Measurements from ENCODE around the gene CARMIL1. TPM values are rescaled to one million over a fixed set of nuclear protein-coding genes. Genes with fewer than 3 reads are reported as not detected.

CARMIL1 gene
- polyA plus RNA-seq, 1 of the 3 experiments (the other 2 are of a cell fraction), result 1.7 TPM

DNA sequence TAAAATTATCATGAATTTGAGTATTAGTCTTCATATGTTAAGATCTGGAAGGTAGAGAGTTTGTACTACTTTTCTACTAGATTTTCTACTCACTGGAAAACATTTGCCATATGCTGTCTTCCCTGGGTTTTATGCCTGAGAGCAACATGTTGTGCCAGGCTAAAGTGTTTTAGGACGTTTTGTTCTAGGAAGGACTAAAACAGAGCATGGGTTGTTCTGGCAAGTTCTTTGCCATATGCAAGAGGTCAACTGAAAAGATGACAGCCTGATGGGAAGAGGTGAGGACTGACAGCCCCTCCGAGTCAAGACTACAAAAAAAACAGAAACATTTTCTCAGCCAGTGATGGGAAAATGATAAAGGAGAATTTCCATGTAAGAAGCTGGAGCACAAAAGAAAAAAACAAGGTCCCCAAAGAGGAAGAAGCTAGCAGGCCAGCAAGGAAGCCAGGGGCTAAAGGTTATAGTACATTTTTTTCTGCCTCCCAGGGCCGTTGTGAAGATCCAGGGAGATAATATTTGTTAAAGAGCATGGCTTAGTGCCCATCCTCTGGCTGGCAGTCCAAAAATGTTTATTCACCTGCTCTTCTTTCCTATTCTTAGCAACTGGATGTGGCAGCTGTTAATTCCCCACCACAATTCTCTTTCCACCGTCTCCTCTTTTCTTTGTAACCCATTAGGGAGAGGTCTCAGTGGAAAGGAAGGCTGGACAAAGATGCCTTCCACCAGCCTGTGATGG, 380.6 kb downstream of the CARMIL1 start:
- Histone ChIP-seq H3K4me3 (ENCODE audit: low read depth in 2 of 2, low read length in 1 of 2) (no peak overlapping the region), H3K36me3 (replicated peaks in 1 of 2; ENCODE audit: control insufficient read depth in 1 of 2, insufficient read depth in 2 of 2, low read length in 1 of 2) (no peaks in the 10 kb centered on the region), H3K4me2 (no peak overlapping the region), H2AFZ (ENCODE audit: low read depth) (no peak overlapping the region), H3K79me2 (ENCODE audit: insufficient read depth) (no peaks in the 10 kb centered on the region), H3K9me3 (no peaks in the 10 kb centered on the region), H3K27ac (ENCODE audit: low read depth in 2 of 2, low read length in 1 of 2) (no peak overlapping the region), H3K4me1 (ENCODE audit: control insufficient read depth in 1 of 2, insufficient read depth in 2 of 2, low read depth in 1 of 2, low read length in 1 of 2) (no peaks in the 10 kb centered on the region; a peak in 1 of 4 replicates), H3K9me2 (no peaks in the 10 kb centered on the region), H3F3A (replicated peaks; ENCODE audit: insufficient read depth) (no peaks in the 10 kb centered on the region), H3K27me3 (ENCODE audit: insufficient read depth) (no peaks in the 10 kb centered on the region; the same call in 1 of the 2 replicates), H4K20me1 (ENCODE audit: insufficient read depth) (no peaks in the 10 kb centered on the region), H3K9ac (no peak overlapping the region)
- CTCF ChIA-PET, result no interaction called here
- WGBS (ENCODE audit: low lambda C conversion rate), result 10% methylated on average over 4 of the region's 4 CpGs
- DNase-seq, result no peak
- TF ChIP-seq SMC3 (IDR thresholded peaks at IDR 0.05; ENCODE audit: low read depth, low read length) (no peak), ELF1 (IDR thresholded peaks at IDR 0.05) (no peak), GATA2 (CRISPR knock-in tag; IDR thresholded peaks at IDR 0.05) (no peak), MEF2A (IDR thresholded peaks at IDR 0.05; ENCODE audit: borderline replicate concordance, low read depth) (no peak), RCOR1 (IDR thresholded peaks at IDR 0.05; ENCODE audit: low read length) (no peak), POLR2AphosphoS5 (IDR thresholded peaks at IDR 0.05; ENCODE audit: low read depth, low read length) (no peak), EP300 (IDR thresholded peaks at IDR 0.05; ENCODE audit: borderline replicate concordance in 1 of 2, low read depth in 1 of 2, low read length in 1 of 2) (no peak), NFIC (IDR thresholded peaks at IDR 0.05; ENCODE audit: borderline replicate concordance) (no peak)
- POLR2A ChIA-PET, result no interaction called here

DNA sequence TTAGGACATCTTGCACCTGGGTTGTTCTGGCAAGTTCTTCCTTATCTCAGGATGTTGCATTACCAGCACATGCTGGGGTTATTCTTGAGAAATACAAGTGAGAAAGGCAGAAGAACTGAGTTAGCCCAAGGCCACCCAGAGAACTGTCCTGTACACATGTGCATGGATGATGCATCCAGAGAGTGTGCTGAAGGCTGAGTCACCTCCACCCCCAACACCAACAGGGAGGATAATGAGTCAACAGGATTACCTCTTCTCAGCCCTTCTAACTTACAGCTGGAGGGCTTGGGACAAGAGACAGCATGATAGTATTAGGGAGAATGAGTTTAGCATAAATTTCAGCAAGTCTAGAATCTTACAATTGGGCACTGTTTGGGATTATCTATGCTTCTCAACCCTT, 381.3 kb downstream of the CARMIL1 start:
- no peak overlapping the region for H2AFZ ChIP-seq (ENCODE audit: low read depth)
- no peaks in the 10 kb centered on the region; a peak in 1 of 4 replicates for H3K4me1 ChIP-seq (ENCODE audit: control insufficient read depth in 1 of 2, insufficient read depth in 2 of 2, low read depth in 1 of 2, low read length in 1 of 2)
- CTCF ChIA-PET, result no interaction called here
- DNase-seq, result no peak
- no peak overlapping the region for H3K27ac ChIP-seq (ENCODE audit: low read depth in 2 of 2, low read length in 1 of 2)
- H3K9ac ChIP-seq, result no peak overlapping the region
- H3K4me3 ChIP-seq (ENCODE audit: low read depth in 2 of 2, low read length in 1 of 2), result no peak overlapping the region
- TF ChIP-seq FOSL2 (IDR thresholded peaks at IDR 0.05; ENCODE audit: borderline replicate concordance, low read depth) (peak; percentile 47; the same call in 1 of the 2 replicates), GATA2 (CRISPR knock-in tag; IDR thresholded peaks at IDR 0.05) (no peak), JUND (IDR thresholded peaks at IDR 0.05) (0 out of 2 replicates have a peak, but pooled peaks have one; percentile 10)
- H3K79me2 ChIP-seq (ENCODE audit: insufficient read depth), result no peaks in the 10 kb centered on the region
- H3K9me3 ChIP-seq, result no peaks in the 10 kb centered on the region
- H4K20me1 ChIP-seq (ENCODE audit: insufficient read depth), result no peaks in the 10 kb centered on the region
- POLR2A ChIA-PET, result no interaction called here
- no peaks in the 10 kb centered on the region for H3K36me3 ChIP-seq (replicated peaks in 1 of 2; ENCODE audit: control insufficient read depth in 1 of 2, insufficient read depth in 2 of 2, low read length in 1 of 2)
- no peaks in the 10 kb centered on the region for H3K9me2 ChIP-seq
- H3K4me2 ChIP-seq, result no peak overlapping the region
- no peaks in the 10 kb centered on the region; the same call in 1 of the 2 replicates for H3K27me3 ChIP-seq (ENCODE audit: insufficient read depth)
- H3F3A ChIP-seq (replicated peaks; ENCODE audit: insufficient read depth), result no peaks in the 10 kb centered on the region

DNA sequence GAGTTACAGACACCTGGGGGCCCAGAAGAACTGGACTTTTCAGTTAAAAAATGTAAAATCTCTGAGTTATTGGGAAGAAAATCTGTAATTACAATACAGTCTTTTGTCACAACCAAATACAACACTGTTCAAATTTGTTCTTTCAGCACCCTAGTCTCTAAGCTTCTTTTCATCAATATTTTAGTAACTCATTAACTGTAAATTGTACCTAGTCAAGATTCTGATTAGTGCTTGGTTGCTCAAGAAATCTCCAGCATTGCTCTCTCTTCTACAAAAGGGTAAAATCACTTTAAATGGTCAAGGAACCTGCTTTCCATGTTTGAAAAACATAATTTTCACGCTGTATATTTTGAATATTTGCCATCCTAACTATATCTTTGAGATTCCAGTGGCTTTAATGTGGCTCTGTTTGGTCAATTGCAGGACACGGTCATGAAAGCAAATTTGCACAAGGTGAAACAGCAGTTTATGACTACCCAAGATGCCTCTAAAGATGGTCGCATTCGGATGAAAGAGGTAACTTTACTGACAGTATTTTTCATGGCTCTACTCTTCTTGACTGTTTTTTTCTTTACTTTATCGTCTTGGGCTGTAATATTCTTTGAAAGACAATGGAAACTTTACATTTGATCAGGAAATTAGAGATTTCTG, 382.1 kb downstream of the CARMIL1 start:
- WGBS (ENCODE audit: low lambda C conversion rate), result 47% methylated on average over 5 of the region's 5 CpGs
- Histone ChIP-seq H3K27me3 (ENCODE audit: insufficient read depth) (no peaks in the 10 kb centered on the region; the same call in 1 of the 2 replicates), H2AFZ (ENCODE audit: low read depth) (no peak overlapping the region), H3K4me3 (ENCODE audit: low read depth in 2 of 2, low read length in 1 of 2) (no peak overlapping the region), H3K4me2 (no peak overlapping the region), H3K36me3 (replicated peaks in 1 of 2; ENCODE audit: control insufficient read depth in 1 of 2, insufficient read depth in 2 of 2, low read length in 1 of 2) (no peaks in the 10 kb centered on the region), H3K9ac (no peak overlapping the region), H4K20me1 (ENCODE audit: insufficient read depth) (no peaks in the 10 kb centered on the region), H3K9me2 (no peaks in the 10 kb centered on the region), H3K79me2 (ENCODE audit: insufficient read depth) (no peaks in the 10 kb centered on the region), H3K4me1 (ENCODE audit: control insufficient read depth in 1 of 2, insufficient read depth in 2 of 2, low read depth in 1 of 2, low read length in 1 of 2) (no peaks in the 10 kb centered on the region), H3F3A (replicated peaks; ENCODE audit: insufficient read depth) (no peaks in the 10 kb centered on the region), H3K27ac (ENCODE audit: low read depth in 2 of 2, low read length in 1 of 2) (no peak overlapping the region), H3K9me3 (no peaks in the 10 kb centered on the region)
- ChIA-PET CTCF (no interaction called here), POLR2A (no interaction called here)
- no peak for DNase-seq
- no peak for TF ChIP-seq RAD21 (IDR thresholded peaks at IDR 0.05; ENCODE audit: low read length)
- TF ChIP-seq, protein P1, sequence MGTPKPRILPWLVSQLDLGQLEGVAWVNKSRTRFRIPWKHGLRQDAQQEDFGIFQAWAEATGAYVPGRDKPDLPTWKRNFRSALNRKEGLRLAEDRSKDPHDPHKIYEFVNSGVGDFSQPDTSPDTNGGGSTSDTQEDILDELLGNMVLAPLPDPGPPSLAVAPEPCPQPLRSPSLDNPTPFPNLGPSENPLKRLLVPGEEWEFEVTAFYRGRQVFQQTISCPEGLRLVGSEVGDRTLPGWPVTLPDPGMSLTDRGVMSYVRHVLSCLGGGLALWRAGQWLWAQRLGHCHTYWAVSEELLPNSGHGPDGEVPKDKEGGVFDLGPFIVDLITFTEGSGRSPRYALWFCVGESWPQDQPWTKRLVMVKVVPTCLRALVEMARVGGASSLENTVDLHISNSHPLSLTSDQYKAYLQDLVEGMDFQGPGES (IDR thresholded peaks at IDR 0.05; ENCODE audit: low read depth, low read length), result no peak
- no peak for TF ChIP-seq TEAD4 (IDR thresholded peaks at IDR 0.05; ENCODE audit: borderline replicate concordance, insufficient read depth)
- TF ChIP-seq, protein P2, sequence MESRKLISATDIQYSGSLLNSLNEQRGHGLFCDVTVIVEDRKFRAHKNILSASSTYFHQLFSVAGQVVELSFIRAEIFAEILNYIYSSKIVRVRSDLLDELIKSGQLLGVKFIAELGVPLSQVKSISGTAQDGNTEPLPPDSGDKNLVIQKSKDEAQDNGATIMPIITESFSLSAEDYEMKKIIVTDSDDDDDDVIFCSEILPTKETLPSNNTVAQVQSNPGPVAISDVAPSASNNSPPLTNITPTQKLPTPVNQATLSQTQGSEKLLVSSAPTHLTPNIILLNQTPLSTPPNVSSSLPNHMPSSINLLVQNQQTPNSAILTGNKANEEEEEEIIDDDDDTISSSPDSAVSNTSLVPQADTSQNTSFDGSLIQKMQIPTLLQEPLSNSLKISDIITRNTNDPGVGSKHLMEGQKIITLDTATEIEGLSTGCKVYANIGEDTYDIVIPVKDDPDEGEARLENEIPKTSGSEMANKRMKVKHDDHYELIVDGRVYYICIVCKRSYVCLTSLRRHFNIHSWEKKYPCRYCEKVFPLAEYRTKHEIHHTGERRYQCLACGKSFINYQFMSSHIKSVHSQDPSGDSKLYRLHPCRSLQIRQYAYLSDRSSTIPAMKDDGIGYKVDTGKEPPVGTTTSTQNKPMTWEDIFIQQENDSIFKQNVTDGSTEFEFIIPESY (IDR thresholded peaks at IDR 0.05; ENCODE audit: borderline replicate concordance, low read depth), result no peak
- TF ChIP-seq, protein P3, sequence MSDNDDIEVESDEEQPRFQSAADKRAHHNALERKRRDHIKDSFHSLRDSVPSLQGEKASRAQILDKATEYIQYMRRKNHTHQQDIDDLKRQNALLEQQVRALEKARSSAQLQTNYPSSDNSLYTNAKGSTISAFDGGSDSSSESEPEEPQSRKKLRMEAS (IDR thresholded peaks at IDR 0.05; ENCODE audit: low read depth), result no peak
- TF ChIP-seq YY1 (IDR thresholded peaks at IDR 0.05; ENCODE audit: low read depth), result no peak
- TF ChIP-seq, protein P4, sequence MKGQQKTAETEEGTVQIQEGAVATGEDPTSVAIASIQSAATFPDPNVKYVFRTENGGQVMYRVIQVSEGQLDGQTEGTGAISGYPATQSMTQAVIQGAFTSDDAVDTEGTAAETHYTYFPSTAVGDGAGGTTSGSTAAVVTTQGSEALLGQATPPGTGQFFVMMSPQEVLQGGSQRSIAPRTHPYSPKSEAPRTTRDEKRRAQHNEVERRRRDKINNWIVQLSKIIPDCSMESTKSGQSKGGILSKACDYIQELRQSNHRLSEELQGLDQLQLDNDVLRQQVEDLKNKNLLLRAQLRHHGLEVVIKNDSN (IDR thresholded peaks at IDR 0.05; ENCODE audit: borderline replicate concordance, low read depth), result no peak
- no peak for TF ChIP-seq TAF1 (IDR thresholded peaks at IDR 0.05; ENCODE audit: borderline replicate concordance, low read depth, low read length)
